NCI-H748 treated with DMSO at 0.1 percent for 48 hours (cell line): ENCODE data around the gene PUM1.
A peak's percentile ranks its signal among the peaks of the same experiment; 100 is the strongest.
"Not testable (repeated sequence)": the region's sequence is repeated elsewhere in the genome, so short reads cannot be mapped to it uniquely, and the experiment has no call there.

Source experiments
- DNase-seq: peaks from one replicate; lab custom pipeline; 2025; lab: John Stamatoyannopoulos, UW

PUM1 gene

GRCh38 chr1:30995990-30996612 lies 69.4 kb downstream of the PUM1 start:
- DNase-seq: no peak

GRCh38 chr1:30991862-30992606 lies 73.5 kb downstream of the PUM1 start:
- DNase-seq: no peak

GRCh38 chr1:30990591-30990990 lies 74.9 kb downstream of the PUM1 start:
- no peak for DNase-seq

GRCh38 chr1:30988045-30988444 lies 77.5 kb downstream of the PUM1 start:
- no peak for DNase-seq

- no peak for DNase-seq
Measured at GRCh38 chr1:30986755-30987154, 78.8 kb downstream of the PUM1 start.

- no peak for DNase-seq
Measured at GRCh38 chr1:30984991-30985503, 80.5 kb downstream of the PUM1 start.

GRCh38 chr1:30984165-30984889 lies 81.2 kb downstream of the PUM1 start:
- DNase-seq: no peak

GRCh38 chr1:30982937-30983336 lies 82.6 kb downstream of the PUM1 start:
- no peak for DNase-seq

GRCh38 chr1:30982431-30982830 lies 83.1 kb downstream of the PUM1 start:
- no peak for DNase-seq

- no peak for DNase-seq
Measured at GRCh38 chr1:30981172-30981571, 84.3 kb downstream of the PUM1 start.

- DNase-seq: no peak
Measured at GRCh38 chr1:30977511-30977910, 88.0 kb downstream of the PUM1 start.

- DNase-seq: peak; percentile 5
Measured at GRCh38 chr1:30977105-30977504, 88.4 kb downstream of the PUM1 start.

GRCh38 chr1:30976143-30976542 lies 89.4 kb downstream of the PUM1 start:
- no peak for DNase-seq

GRCh38 chr1:30975217-30975616 lies 90.3 kb downstream of the PUM1 start:
- DNase-seq: no peak

GRCh38 chr1:30974536-30974935 lies 91.0 kb downstream of the PUM1 start:
- DNase-seq: no peak

GRCh38 chr1:30972349-30972748 lies 93.2 kb downstream of the PUM1 start:
- DNase-seq: not testable (repeated sequence)

GRCh38 chr1:30971496-30971895 lies 94.0 kb downstream of the PUM1 start:
- no peak for DNase-seq

- no peak for DNase-seq
Measured at GRCh38 chr1:30969903-30970302, 95.6 kb downstream of the PUM1 start.

- DNase-seq: no peak
Measured at GRCh38 chr1:30968220-30968971, 97.1 kb downstream of the PUM1 start.

- DNase-seq: peak; percentile 72
Measured at GRCh38 chr1:30966690-30967369, 98.7 kb downstream of the PUM1 start.

GRCh38 chr1:30965924-30966599 lies 99.5 kb downstream of the PUM1 start:
- DNase-seq: no peak
